Breast epithelium (tissue), 3 donors: ENCODE results near the gene PDIA5.

Source experiments
- POLR2A ChIP-seq: fragments of 450-650 bp; IDR thresholded peaks from one replicate; pipeline ENCODE4 v1.6.1; 2016; ENCODE audit warnings: antibody characterized with exemption, mild to moderate bottlenecking, moderate library complexity
- TF ChIP-seq, protein P1 (sequence below), 3 donors: fragments of 450-650 bp; IDR thresholded peaks; one replicate each; pipeline ENCODE4 v1.5.1; 2016 to 2017; ENCODE audit warnings: antibody characterized with exemption in 3 of 3, mild to moderate bottlenecking in 3 of 3, moderate library complexity in 3 of 3

GRCh38 chr3:123054931-123055330 is 11.9 kb upstream of the PDIA5 start:
- no peak for TF ChIP-seq POLR2A
- TF ChIP-seq, protein P1, sequence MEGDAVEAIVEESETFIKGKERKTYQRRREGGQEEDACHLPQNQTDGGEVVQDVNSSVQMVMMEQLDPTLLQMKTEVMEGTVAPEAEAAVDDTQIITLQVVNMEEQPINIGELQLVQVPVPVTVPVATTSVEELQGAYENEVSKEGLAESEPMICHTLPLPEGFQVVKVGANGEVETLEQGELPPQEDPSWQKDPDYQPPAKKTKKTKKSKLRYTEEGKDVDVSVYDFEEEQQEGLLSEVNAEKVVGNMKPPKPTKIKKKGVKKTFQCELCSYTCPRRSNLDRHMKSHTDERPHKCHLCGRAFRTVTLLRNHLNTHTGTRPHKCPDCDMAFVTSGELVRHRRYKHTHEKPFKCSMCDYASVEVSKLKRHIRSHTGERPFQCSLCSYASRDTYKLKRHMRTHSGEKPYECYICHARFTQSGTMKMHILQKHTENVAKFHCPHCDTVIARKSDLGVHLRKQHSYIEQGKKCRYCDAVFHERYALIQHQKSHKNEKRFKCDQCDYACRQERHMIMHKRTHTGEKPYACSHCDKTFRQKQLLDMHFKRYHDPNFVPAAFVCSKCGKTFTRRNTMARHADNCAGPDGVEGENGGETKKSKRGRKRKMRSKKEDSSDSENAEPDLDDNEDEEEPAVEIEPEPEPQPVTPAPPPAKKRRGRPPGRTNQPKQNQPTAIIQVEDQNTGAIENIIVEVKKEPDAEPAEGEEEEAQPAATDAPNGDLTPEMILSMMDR (IDR thresholded peaks at IDR 0.05): no peak
